ENCODE data around the gene ITPKB.

The ITPKB gene

DNA sequence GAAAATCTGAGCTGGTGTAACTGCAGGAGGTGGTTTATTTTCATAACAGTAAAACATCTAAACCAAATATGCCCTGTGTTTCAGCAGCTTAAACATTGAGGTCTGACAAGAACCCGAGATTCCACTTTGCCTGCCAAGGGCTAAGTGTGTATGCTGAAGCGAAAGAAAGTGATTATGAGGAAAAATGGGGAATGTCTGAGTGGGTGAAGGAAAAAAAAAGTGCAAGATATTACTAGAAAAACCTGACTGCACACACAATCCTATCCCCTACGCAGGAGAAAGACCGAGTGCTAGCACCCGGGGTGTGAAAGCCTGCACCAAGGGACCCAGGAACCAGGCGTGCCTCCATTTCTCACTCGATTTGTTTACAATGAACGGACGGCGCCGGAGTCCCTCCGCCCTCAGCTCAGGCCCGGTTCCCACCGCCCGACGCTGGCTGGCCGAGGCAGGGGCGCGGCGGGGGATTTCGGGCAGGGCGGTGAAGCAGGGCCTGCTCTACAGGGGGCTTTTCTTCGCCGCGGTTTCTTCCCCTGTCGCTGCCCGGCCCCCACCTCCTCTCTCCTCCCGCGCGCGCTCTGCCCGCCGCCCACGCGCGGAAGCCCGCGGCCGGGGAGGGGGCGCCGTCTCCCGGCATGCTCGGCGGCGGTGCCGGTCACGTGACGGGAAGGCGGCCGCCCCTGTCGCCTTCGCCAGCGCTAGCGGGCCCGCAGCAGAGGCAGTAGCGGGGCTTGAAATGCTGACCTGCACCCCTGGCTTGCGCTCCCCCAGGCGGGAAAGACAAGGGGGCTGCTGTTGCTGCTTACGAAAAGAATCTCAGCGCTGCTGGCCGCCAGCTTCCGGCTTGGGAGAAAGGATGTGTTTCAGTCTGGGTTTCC lies 35.9 kb downstream of the ITPKB start:
- peak; percentile 43 to 78 (median 56) for DNase-seq

- DNase-seq: no peak
Measured at GRCh38 chr1:226702318-226702956, 36.6 kb downstream of the ITPKB start.

- no peak for DNase-seq
Measured at GRCh38 chr1:226700861-226701260, 38.2 kb downstream of the ITPKB start.

DNA sequence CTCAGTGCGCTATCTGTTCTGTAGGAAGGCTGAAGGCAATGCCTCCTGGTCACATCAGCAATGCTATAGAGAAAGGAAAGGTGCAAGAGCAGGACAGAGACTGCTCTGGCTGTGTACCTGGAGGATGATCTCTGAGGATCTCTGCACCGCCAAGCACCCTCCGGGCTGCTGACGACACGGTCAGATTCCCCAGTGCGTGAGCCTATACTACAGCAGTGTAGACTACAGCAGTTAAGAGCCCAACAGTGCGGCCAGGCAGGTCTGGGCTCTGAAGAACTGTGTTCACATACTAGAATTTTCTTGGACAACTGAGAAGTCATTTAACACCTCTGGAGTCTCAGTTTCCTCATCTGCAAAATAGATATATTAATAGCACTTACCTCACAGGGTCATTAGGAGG lies 39.9 kb downstream of the ITPKB start:
- no peak for DNase-seq

DNA sequence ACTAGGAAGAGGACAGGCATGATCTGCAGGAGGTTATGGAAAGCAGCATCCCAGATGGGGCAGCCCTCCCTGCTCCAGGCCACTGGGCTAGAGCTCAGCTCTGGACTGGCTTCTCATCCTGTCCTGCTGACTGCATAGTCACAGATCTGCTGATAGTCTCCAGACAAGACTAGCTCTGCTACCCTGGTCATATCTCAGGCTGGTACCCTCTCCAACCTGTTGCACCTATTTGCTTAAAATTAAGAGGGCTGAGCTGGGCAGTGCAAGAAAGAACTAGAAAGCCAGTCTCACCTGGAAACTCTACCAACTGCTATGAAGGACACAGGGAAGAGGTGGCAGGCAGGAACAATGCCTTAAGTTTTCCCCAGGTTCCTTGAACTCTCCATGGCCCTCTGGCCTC lies 40.4 kb downstream of the ITPKB start:
- DNase-seq: no peak

DNA sequence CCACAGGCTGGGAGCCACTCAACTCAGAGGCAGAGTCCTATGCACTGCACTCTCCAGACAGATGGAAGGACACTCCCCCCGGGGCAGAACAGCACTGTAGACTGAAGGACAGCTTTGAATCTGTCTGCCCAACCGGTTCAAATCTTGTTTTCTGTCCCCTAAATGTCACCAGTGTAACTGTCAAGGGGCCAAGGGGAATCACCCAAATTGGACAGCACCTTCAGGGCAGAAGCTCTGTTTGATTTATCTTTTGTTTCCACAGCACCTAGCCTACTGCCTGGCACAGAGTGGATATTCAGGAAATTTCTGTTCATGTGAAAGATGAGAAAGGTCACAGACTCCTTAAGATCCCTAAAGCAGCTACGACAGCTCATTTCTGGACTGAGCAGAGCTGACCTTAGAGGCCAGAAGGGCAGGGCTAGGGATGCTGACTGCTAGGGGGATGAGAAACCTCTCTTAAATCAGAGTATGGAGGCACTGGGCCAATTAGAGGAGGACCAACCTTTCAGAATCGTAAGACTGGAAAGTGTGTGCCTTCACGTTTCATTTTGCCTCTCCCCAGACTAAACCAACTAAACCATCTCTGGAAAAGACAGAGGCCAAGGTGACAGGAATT lies 41.0 kb downstream of the ITPKB start:
- DNase-seq: no peak

GRCh38 chr1:226697151-226697928 lies 41.7 kb downstream of the ITPKB start:
- no peak for DNase-seq

DNA sequence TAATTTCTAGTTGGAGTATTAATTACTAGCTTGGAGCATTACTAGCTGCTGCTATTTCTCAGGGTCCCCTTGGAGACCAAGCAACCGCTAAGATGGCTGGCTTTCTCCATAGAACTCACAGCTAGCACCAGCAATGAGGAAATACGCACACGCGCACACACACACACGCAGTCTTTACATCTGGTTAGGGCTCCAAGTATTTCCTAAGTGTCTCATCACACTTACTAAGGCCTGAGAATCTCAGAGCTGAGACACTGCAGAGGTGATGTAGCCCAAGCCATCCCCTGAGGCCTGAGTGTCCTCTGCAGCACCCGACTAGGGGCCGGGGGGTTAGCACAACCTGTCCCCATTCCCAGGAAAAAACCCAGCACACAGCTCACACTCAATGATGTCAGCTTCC lies 42.5 kb downstream of the ITPKB start:
- DNase-seq: no peak

GRCh38 chr1:226695335-226695900 lies 43.7 kb downstream of the ITPKB start:
- no peak for DNase-seq

DNA sequence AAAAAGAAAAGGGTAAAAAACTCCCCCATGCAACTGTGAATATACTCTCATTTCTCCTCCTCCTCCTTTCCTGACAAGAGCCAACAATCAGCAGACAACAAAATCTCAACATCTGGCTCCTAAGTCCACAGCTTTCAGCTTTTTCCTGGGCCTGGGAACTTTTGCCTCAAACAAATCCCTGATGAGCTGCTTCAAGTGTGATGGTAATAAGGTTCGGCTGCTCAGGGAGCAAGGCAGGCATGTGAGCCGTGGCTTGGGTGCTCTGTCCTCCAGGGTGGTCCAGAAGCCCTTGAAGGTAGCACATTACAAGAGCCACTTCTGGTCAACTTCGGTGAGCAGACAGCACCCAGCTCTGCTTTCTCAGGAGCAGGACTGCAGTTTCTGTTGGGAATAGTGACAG lies 46.3 kb downstream of the ITPKB start:
- no peak for DNase-seq

GRCh38 chr1:226692051-226692792 lies 46.9 kb downstream of the ITPKB start:
- no peak for DNase-seq

DNA sequence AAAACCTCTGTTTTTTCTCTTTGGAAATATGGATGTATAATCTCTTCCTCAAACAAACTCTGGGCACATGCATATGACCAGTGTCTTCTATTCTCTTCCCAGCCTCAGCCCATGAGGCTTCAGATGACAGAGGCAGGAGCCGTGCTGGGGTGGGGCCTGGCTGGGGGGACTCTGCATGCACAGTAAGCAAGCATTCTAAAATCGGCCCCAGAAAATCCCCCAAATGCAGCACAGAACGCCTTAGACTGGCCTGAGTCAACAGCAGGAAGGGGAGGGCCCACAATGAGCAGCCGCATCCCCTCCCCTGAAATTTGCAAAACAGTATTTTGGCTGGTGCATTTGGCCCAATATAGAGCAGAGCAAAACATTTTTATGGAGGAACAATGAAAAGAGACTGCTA lies 47.8 kb downstream of the ITPKB start:
- DNase-seq: peak in 1 of 4 experiments; percentile 42

- DNase-seq: no peak
Measured at GRCh38 chr1:226690460-226690982, 48.6 kb downstream of the ITPKB start.

DNA sequence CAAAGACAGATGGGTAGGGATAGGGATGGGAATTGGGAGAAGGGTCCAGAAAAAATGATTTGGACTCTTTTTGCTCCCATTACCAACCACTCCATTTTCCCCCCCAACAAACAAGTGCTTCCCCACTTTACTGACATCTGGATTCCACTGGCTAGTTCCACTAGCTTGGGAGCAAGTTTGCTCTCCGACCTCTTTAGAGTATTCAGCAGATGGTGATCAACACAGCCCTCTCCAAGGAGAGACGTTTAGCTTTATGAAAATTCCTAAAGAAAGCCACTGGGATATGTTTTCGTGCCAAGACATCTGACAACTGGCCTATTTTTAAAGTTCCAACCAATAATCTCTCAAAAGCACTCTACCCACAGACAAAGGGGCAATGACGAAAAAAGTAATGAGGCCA lies 50.3 kb downstream of the ITPKB start:
- DNase-seq: no peak

GRCh38 chr1:226688056-226688748 lies 50.9 kb downstream of the ITPKB start:
- no peak for DNase-seq

DNA sequence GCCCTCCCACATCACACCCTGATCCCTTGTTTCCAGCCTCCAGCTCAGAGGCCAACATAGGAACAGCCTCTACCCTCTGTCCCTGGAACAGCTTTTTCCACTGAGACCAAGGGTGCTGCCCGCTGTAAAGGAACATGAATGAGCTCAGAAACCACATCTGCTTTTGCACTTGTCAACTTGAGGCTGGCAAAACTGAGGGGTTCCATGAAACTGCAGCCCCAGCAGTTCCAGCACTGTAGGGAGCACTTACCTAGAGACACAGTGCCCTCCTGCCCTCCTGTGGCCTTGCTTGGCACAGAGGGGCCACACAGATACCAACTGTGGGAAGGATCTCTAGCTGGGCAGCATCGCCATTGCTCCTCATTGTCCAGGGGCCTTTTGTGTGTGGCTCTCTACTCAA lies 51.7 kb downstream of the ITPKB start:
- DNase-seq: peak in 1 of 4 experiments; percentile 24

DNA sequence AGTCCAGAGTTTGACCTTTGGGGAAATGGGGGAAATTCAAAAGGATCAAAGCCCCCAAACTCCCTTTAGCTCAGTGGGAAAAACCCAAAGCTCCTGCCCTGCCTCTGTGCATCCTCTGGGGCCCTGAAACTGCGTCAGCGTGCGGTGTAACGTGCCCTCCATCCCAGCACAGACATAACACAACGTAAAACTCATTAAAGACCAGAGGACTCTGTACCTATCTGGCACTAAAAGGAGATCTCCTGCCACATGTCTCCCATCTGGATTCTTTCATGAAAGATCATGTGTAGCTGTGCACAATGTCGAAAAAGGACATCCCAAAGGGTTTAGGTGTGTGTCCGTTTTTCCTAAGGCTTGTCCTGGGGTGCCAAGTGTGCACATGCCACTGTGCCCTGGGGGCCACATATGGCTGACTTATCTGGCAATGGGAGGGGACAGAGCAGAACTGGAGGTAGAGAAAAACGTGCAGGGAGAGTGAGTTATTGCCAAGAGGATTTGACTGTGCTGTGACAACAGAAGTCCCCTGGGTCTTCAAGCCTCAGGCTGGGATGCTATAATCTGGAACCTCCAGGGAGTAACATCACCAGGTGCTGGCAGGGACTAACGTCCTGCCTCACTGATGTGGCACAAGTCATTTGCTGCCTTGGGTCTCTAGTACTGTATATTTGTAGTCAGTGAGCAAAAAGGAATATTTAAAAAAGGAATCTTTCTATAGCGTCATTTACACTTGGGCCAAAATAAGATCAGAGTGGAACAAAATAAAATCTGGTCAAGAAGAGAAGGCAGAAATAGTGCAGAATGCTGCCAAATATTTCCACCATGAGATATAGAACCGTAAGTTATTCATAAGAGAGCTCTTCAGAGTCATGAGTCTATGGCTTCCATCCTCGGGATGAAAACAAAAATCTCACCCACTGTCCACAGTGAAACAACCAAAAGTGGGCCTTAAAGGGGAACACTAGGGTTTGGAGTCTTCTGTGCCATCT lies 52.3 kb downstream of the ITPKB start:
- no peak for DNase-seq

DNA sequence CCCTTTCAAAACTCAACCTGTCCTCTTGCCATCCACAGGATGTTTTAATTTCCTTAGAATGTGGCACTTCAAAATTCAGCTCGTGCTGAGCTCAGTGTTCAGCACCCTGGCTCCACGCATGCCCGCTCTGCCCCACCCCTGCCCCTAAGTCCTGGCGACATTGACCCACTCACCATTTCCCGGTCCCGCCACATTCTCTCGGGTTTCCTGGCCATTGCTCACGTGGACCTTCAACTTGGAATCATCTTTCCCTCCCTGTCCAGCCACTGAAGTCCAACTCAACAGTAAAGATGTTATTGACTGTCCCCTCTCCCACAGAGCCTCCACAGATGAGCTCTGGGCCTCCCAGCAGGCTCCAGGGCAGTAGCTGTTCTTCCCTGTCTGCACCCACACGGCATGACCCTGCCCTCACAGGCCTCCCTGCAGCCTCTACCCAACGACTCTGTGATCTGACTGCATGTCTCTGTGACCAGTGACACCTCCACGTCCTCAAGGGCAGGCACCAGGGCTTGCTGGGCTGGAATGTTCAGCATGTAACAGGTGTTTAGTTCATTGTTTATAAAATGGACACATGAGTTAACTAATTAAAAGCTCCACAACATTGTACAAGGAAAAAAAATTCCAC lies 53.8 kb downstream of the ITPKB start:
- no peak for DNase-seq

DNA sequence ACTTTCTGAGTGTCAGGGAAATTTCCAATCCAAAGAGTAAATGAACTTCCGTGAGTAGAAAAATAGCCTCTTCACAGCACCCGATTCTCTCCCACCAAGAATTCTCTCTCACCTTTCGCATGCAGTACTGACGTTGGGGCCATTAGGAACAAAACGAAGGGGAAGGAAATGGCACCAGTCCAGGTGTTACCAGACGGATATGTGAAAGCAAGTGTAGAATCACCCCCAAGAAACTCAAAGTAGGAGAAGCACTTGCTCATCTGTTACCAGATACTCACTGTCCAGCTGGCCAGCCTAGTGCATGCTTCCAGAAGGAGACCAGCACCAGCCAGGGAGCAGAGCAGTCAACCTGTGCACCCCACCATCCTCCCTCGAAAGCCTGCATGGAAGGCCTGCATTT lies 55.1 kb downstream of the ITPKB start:
- DNase-seq: no peak
